Astrocyte of the cerebellum (primary cell): ENCODE data around the gene XPO1.
A peak's percentile ranks its signal among the peaks of the same experiment; 100 is the strongest.

Source experiments
- DNase-seq: peaks from one replicate; pipeline ENCODE4 v3.0.0-alpha.2; 2011; ENCODE audit warnings: low read depth
- H3K4me3 ChIP-seq: 2 replicates; pipeline ENCODE4 v1.5.1; 2011; ENCODE audit warnings: mild to moderate bottlenecking, low read depth, low read length, moderate library complexity
- in situ Hi-C: cut with HindIII; loops from 2 replicates; pipeline ENCODE4 v1.10.0; 2017; ENCODE audit warnings: low sequenced_read_pairs
- TF ChIP-seq, protein P1 (sequence below): IDR thresholded peaks from 2 replicates; pipeline ENCODE4 v1.5.1; 2012; ENCODE audit warnings: low read length, low read depth, moderate library complexity, mild to moderate bottlenecking; ENCODE audit errors: missing control alignments

Gene XPO1

GRCh38 chr2:61536180-61536571, 2.0 kb downstream of the XPO1 start:
- in situ Hi-C loops, result no loop called here
- TF ChIP-seq, protein P1, sequence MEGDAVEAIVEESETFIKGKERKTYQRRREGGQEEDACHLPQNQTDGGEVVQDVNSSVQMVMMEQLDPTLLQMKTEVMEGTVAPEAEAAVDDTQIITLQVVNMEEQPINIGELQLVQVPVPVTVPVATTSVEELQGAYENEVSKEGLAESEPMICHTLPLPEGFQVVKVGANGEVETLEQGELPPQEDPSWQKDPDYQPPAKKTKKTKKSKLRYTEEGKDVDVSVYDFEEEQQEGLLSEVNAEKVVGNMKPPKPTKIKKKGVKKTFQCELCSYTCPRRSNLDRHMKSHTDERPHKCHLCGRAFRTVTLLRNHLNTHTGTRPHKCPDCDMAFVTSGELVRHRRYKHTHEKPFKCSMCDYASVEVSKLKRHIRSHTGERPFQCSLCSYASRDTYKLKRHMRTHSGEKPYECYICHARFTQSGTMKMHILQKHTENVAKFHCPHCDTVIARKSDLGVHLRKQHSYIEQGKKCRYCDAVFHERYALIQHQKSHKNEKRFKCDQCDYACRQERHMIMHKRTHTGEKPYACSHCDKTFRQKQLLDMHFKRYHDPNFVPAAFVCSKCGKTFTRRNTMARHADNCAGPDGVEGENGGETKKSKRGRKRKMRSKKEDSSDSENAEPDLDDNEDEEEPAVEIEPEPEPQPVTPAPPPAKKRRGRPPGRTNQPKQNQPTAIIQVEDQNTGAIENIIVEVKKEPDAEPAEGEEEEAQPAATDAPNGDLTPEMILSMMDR, result no peak
- DNase-seq, result no peak
- peak overlapping the region; percentile 66 for H3K4me3 ChIP-seq

- in situ Hi-C loops, result no loop called here
- TF ChIP-seq, protein P1, result no peak
- DNase-seq, result no peak
- peak overlapping the region; percentile 66 for H3K4me3 ChIP-seq
Observed at GRCh38 chr2:61535449-61535848, 2.7 kb downstream of the XPO1 start.

DNA sequence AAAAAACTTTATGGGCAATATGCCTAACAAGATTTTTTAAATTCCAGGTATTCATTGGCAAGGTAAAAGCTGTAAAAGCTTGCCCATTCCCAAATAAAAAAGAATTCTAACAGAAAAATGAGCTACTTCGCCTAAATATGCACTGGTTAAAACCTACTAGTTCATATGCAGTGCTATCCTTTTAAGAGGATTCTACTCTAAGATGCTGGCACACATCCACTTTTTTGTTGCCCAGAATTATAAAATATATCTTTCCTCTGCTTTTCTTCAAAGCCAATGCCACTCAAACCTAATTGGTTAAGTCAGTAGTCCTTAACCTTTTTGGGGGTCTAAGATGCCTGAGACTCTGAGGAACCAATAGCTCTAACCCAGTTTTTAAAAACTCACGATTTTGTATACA, 3.2 kb downstream of the XPO1 start:
- in situ Hi-C loops, result no loop called here
- DNase-seq, result no peak
- H3K4me3 ChIP-seq, result peak overlapping the region; percentile 66

DNA sequence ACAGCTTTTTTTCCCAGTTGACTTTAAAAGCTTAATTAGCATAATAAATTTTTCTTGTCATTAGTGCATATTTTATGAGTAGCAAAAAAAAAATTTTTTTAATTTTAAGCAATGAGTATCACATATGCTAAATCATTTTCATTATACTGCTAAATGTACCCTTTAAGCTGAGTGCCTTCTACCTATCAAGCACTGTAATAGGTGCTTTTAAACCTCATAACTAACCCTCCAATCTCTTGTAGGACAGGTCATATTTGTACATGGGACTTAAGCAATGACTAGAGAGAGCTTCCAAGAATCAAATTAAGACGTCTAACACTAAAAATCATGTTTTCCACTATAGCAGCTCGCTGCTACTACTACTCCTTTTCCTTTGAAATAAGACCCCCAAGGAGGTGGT, 7.4 kb downstream of the XPO1 start:
- no peak for DNase-seq
- H3K4me3 ChIP-seq, result no peak overlapping the region
- TF ChIP-seq, protein P1, result no peak
- in situ Hi-C loops, result no loop called here

More for the DNA sequence above, 3.2 kb downstream of the XPO1 start:
- TF ChIP-seq, protein P1, result no peak

- TF ChIP-seq, protein P1, result no peak
- no peak overlapping the region for H3K4me3 ChIP-seq
- in situ Hi-C loops, result no loop called here
- DNase-seq, result no peak
Observed at GRCh38 chr2:61529944-61530735, 8.0 kb downstream of the XPO1 start.

GRCh38 chr2:61520261-61520660, 17.9 kb downstream of the XPO1 start:
- DNase-seq, result no peak
- H3K4me3 ChIP-seq, result no peak overlapping the region
- in situ Hi-C loops, result no loop called here
- TF ChIP-seq, protein P1, result no peak
